Measurements from ENCODE around the gene ATP11A. TPM values are rescaled to one million over a fixed set of nuclear protein-coding genes. Genes with fewer than 3 reads are reported as not detected.

ATP11A gene
- total and polyA plus RNA-seq, 9 of the 15 experiments (the other 6 are each of a cell fraction or from before 2014, with no cell fraction given) = 0.38 to 34.2 (median 4.2) TPM

GRCh38 chr13:112741185-112741755 lies 51.4 kb downstream of the ATP11A start:
- ChIA-PET POLR2A (no interaction called here), CTCF (ENCODE audit: low intra/inter-chr PET ratio) (no interaction called here)
- ATAC-seq (peak; percentile 28), FAIRE-seq (no peak), DNase-seq (ENCODE audit: extremely low read depth in 1 of 4, low spot score in 3 of 4) (no peak)
- Histone ChIP-seq H3K79me2 (ENCODE audit: control insufficient read depth, insufficient read depth, low read length) (peaks cover 65% of the 10 kb centered on the region), H3K4me1 (replicated peaks in 1 of 2; ENCODE audit: control insufficient read depth in 2 of 2, insufficient read depth in 2 of 2, low read length in 2 of 2) (peaks cover 10 to 12% of the 10 kb centered on the region in 2 experiments; a peak in 4 of 5 replicates), H3K36me3 (ENCODE audit: control insufficient read depth, insufficient read depth, low read length) (no peaks in the 10 kb centered on the region), H3K27ac (ENCODE audit: extremely low read depth, low read depth, low read length) (peak overlapping the region; percentile 64; the same call in 2 of the 3 replicates), H2AFZ (ENCODE audit: low read depth, low read length) (no peak overlapping the region), H3K27me3 (ENCODE audit: control insufficient read depth in 2 of 2, insufficient read depth in 2 of 2, low read length in 2 of 2) (no peaks in the 10 kb centered on the region), H3K4me3 (no peak overlapping the region), H3K4me2 (ENCODE audit: insufficient read depth, low read length) (0 out of 2 replicates have a peak overlapping the region, but pooled peaks have one; percentile 74), H4K20me1 (replicated peaks; ENCODE audit: control insufficient read depth, insufficient read depth, low read length) (peaks cover 23% of the 10 kb centered on the region), H3K9me1 (ENCODE audit: control insufficient read depth, insufficient read depth, low read length) (no peaks in the 10 kb centered on the region), H3K9ac (ENCODE audit: insufficient read depth in 1 of 2, low read depth in 2 of 2, low read length in 2 of 2) (peak overlapping the region in 1 of 2 experiments; percentile 49; a peak in 1 of 4 replicates), H3K9me3 (replicated peaks; ENCODE audit: control insufficient read depth, insufficient read depth, low read depth, low read length) (no peaks in the 10 kb centered on the region)
- WGBS (ENCODE audit: insufficient coverage, low coverage, missing lambda C conversion rate) = 77% methylated on average over 8 of the region's 15 CpGs
- TF ChIP-seq MCM3 (IDR thresholded peaks at IDR 0.05) = no peak
- TF ChIP-seq POLR2G (IDR thresholded peaks at IDR 0.05; ENCODE audit: low read depth, low read length) = 0 out of 2 replicates have a peak, but pooled peaks have one; percentile 14
- BruUV-seq (replicated peaks) = no TSS peak
- intact Hi-C loops (cut with micrococcal nuclease) = no loop called here
- in situ Hi-C loops (cut with MboI) = no loop called here

GRCh38 chr13:112741835-112742570 lies 52.2 kb downstream of the ATP11A start:
- no TSS peak for BruUV-seq (replicated peaks)

More at GRCh38 chr13:112741835-112742570, 52.2 kb downstream of the ATP11A start:
- no peak for TF ChIP-seq TOE1 (IDR thresholded peaks at IDR 0.05; ENCODE audit: borderline replicate concordance)
- TF ChIP-seq TOE1 (CRISPR knock-in tag; IDR thresholded peaks at IDR 0.05; ENCODE audit: borderline replicate concordance, low read depth) = no peak
- peak; percentile 91 for TF ChIP-seq ZNF263 (CRISPR knock-in tag; IDR thresholded peaks at IDR 0.05; ENCODE audit: borderline replicate concordance)
- 82% methylated on average over 8 of the region's 18 CpGs for WGBS (ENCODE audit: insufficient coverage, low coverage, missing lambda C conversion rate)
- intact Hi-C loops (cut with micrococcal nuclease) (no loop called here), in situ Hi-C loops (cut with MboI) (no loop called here)
- POLR2A ChIA-PET = no interaction called here
- CTCF ChIA-PET (ENCODE audit: low intra/inter-chr PET ratio) = no interaction called here
- Histone ChIP-seq H3K9me3 (replicated peaks; ENCODE audit: control insufficient read depth, insufficient read depth, low read depth, low read length) (no peaks in the 10 kb centered on the region), H3K4me2 (ENCODE audit: insufficient read depth, low read length) (no peak overlapping the region), H3K9me1 (ENCODE audit: control insufficient read depth, insufficient read depth, low read length) (no peaks in the 10 kb centered on the region), H3K27ac (ENCODE audit: extremely low read depth, low read depth, low read length) (no peak overlapping the region), H3K79me2 (ENCODE audit: control insufficient read depth, insufficient read depth, low read length) (peaks cover 61% of the 10 kb centered on the region), H4K20me1 (replicated peaks; ENCODE audit: control insufficient read depth, insufficient read depth, low read length) (peaks cover 25% of the 10 kb centered on the region), H3K4me1 (replicated peaks in 1 of 2; ENCODE audit: control insufficient read depth in 2 of 2, insufficient read depth in 2 of 2, low read length in 2 of 2) (peaks cover 10 to 13% of the 10 kb centered on the region in 2 experiments; a peak in 4 of 5 replicates), H3K9ac (ENCODE audit: insufficient read depth in 1 of 2, low read depth in 2 of 2, low read length in 2 of 2) (no peak overlapping the region), H3K36me3 (ENCODE audit: control insufficient read depth, insufficient read depth, low read length) (no peaks in the 10 kb centered on the region), H3K27me3 (ENCODE audit: control insufficient read depth in 2 of 2, insufficient read depth in 2 of 2, low read length in 2 of 2) (no peaks in the 10 kb centered on the region), H3K4me3 (no peak overlapping the region), H2AFZ (ENCODE audit: low read depth, low read length) (no peak overlapping the region)
- no peak for DNase-seq (ENCODE audit: extremely low read depth in 1 of 4, low spot score in 3 of 4)
- FAIRE-seq = no peak
- no peak for ATAC-seq
